ENCODE data around the gene ZNF408.
"Not testable (repeated sequence)": the region's sequence is repeated elsewhere in the genome, so short reads cannot be mapped to it uniquely, and the experiment has no call there.

Gene ZNF408

DNA sequence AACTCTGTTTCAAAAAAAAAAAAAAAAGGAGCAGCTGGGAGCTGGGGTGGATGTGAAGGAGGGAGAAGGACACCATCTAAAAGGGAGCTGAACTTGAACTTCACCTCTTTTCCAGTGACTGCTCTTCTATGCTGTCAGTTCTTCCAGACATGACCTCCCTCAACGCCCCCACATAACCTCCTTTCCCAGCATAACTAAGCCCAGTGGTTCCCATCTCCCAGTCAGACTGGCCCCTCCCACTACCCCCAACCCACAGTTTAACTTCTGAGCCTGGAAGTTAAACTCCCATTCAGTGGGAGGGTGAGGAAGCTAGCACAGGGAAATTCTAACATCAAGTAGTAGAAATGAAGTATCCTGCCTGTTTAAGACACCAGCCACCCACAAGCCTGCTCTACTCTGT, 2.2 kb upstream of the ZNF408 start:
- no peak for DNase-seq

DNA sequence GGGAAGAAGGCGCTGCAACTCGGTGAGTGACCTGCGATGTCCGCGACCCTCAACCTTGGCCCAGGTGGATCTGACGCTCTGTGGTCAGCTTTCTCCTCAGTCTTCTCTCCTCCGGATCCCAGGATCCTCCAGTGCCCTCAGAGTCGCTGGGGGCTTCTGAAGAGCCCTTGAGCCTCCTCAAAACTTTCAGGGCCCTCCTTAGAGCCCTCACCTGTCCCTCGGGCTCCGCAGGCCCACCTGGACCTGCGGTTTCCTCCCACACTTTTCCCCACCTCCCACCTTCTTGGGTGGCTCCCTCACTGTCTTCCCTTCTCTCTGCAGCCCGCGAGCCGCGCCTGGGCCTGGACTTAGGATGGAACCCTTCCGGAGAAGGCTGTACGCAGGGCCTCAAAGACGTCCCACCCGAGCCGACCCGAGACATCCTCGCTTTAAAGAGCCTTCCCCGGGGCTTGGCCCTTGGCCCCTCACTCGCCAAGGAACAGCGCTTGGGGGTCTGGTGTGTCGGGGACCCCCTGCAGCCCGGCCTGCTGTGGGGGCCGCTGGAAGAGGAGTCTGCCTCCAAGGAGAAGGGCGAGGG, 335 bp downstream of the ZNF408 start:
- no peak for DNase-seq

DNA sequence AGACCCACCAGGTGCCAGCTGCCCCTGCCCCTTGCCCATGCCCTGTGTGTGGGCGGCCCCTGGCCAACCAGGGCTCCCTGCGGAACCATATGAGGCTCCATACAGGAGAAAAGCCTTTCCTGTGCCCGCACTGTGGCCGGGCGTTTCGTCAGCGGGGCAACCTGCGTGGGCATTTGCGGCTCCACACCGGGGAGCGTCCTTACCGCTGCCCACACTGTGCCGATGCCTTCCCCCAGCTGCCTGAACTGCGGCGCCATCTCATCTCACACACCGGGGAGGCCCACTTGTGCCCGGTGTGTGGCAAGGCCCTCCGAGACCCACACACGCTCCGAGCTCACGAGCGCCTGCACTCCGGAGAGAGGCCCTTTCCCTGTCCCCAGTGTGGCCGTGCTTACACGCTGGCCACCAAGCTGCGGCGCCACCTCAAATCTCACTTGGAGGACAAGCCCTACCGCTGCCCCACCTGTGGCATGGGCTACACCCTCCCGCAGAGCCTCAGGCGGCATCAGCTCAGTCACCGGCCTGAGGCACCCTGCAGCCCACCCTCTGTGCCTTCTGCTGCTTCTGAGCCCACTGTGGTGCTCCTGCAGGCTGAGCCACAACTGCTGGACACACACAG, 4.3 kb downstream of the ZNF408 start:
- no peak for DNase-seq

DNA sequence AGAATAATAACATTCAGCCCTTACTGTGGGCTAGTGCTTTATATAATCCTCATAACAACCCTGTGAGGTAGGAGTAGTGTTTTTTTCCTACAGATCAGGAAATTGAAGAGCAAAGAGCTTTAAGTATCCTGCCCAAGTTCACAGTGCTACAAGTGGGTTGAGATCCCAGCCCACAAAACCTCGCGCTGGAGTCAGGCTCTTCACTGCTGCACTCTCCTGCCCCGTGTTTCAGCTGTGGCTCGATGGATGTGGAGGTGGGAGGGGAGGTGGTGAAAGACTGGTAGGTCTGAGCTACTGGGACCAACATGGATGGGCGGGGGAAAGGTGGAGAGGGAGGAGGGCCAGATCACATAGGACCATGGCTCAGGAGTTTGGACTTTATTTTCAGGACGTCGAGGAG, 6.1 kb downstream of the ZNF408 start:
- DNase-seq = no peak

DNA sequence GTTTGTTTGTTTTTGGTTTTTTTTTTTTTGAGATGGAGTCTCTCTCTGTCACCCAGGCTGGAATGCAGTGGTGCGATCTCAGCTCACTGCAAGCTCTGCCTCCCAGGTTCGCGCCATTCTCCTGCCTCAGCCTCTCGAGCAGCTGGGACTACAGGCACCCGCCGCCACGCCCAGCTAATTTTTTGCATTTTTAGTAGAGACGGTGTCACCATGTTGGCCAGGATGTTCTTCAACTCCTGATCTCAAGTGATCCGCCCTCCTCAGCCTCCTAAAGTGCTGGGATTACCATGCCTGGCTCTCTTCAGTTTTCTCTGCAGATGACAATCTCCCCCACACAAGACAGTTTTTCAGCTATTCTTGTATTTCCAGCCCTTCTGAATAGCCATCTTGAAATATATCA, 8.5 kb downstream of the ZNF408 start:
- not testable (repeated sequence) for DNase-seq

DNA sequence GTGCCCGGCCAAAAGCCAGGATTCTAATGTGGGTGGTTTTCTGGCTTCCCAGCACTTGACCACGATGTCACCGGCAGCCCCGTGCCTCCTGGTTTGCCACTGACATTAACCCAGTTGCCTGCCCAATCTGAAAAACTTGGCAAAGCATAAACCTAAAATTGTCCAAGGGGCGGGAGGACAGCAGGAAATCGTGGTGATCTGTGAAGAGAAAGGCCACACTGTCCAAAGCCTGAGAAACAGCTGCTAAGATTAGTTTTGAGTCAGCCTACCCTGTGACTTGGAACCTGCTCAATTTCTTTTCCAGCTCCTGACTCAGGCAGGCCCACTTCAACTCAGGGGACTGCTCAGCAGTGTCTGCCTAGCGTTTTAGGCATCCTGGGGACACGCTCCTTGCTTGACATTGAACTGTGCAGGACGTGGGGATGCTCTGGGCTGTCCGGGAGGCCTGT, 10.0 kb downstream of the ZNF408 start:
- DNase-seq = no peak

DNA sequence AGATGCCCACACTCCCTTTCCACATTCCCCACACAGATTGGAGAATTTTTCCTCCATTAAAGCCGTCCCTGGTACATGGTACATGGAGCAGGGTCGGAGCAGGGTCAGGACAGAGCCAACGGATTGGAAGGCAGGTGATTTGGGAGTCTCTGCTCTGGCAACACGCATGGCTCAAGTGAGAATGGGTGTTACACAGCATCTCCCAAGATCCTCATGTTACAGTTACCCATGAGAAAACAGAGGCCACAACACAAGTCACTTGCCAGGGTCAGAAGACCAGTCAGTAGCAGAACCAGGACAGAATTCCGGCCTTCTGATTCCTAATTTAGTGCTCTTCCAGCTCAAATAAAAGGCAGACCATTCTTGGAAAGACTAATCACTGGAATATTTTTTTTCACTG, 10.5 kb downstream of the ZNF408 start:
- DNase-seq = no peak

DNA sequence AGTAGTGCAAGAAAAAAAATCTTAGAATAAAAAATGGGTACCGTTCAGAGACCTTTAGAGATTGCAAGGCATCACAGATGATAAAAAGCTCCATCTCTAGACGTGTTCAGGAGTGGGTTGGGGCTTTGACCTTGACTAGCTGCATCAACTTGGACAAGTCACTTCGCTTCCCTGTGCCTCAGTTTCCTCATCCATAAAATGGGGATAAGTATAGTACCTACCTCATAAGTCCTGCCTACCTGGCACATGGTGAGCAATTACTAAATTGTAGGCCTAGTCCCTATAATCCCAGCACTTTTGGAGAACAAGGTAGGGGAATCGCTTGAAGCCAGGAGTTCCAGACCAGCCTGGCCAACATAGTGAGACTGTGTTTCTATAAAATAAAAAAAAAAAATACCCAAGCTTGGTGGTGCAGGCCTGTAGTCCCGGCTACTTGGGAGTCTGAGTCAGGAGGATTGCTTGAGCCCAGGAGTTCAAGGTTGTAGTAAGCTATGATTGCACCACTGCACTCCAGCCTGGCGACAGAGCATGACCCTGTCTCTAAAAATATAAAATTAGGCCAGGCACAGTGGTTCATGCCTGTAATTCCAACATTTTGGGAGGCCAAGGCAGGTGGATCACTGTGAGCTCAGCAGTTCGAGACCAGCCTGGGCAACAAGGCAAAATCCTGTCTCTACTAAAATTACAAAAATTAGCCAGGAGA, 12.2 kb downstream of the ZNF408 start:
- no peak for DNase-seq

DNA sequence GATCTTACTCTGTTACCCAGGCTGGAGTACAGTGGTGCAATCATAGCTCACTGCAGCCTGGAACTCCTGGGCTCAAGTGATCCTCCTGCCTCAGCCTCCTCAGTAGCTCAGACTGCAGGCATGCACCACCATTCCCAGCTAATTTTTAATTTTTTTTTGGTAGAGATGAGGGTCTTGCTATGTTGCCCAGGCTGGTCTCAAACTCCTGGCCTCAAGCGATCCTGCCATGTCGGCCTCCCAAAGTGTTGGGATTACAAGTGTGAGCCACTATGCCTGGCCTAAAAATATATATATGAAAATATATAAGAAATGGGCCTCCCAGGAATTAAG, 17.0 kb downstream of the ZNF408 start:
- DNase-seq = not testable (repeated sequence)

DNA sequence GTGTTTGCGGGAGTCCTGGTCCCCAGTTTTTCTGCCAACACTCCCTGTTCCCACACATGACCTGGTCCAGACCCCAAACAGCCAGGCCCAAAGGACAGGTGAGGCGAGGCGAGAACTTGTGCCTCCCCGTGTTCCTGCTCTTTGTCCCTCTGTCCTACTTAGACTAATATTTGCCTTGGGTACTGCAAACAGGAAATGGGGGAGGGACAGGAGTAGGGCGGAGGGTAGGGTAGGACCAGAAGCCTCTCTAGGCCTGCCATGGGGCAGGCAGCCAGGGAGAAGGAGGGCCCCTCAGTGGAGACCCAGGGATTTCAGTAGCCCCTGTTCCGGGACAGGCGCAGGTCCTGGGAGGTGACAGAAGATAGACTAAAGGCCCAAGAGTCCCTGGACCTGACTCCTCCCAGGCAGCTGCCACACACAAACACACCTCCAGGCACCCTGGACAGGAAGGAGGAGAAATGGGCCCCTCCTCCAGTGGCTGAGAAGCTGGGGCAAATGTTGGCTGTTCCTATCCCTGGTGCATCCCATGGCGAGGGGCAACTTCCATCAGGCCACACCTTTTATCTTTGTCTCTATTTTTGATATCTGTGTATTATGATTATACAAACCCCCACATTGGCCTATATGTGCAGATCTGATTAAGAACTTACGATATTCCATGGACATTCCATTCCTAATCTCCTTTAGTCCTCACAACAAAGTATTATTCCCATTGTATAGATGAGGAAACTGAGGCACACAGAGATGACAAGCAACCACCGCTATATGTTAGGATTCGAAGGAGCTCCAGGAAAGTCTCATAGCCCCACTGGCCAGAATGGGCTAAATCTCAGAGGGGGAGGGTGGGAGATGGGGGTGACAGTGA, 17.6 kb downstream of the ZNF408 start:
- no peak for DNase-seq

DNA sequence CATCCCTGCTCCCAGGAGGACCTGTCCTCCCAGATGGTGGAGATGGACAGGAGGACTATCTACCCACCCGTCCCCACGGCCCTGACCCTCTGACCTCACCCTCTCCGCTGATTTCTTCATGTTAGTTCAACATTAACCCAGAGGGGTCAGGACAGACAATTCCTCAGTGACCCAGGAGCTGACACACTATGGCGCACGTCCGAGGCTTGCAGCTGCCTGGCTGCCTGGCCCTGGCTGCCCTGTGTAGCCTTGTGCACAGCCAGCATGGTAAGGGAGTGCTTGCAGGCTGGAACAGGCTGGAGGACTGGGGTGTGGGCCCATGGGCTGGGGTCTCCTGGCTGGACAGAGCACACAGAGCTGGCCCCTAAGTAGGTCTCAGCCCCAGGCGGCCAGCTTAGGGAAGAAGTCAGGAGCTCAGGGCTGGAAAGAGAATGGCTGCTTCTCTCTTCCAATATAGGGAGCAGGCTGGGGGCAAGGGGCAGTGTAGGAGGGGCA, 18.3 kb downstream of the ZNF408 start, which contains the start of gene F2:
Gene F2, plus strand, starts transcription at position 166 of the 495 bp plus-strand sequence. Its CDS starts 23 bp downstream, at position 189.
- no peak for DNase-seq

DNA sequence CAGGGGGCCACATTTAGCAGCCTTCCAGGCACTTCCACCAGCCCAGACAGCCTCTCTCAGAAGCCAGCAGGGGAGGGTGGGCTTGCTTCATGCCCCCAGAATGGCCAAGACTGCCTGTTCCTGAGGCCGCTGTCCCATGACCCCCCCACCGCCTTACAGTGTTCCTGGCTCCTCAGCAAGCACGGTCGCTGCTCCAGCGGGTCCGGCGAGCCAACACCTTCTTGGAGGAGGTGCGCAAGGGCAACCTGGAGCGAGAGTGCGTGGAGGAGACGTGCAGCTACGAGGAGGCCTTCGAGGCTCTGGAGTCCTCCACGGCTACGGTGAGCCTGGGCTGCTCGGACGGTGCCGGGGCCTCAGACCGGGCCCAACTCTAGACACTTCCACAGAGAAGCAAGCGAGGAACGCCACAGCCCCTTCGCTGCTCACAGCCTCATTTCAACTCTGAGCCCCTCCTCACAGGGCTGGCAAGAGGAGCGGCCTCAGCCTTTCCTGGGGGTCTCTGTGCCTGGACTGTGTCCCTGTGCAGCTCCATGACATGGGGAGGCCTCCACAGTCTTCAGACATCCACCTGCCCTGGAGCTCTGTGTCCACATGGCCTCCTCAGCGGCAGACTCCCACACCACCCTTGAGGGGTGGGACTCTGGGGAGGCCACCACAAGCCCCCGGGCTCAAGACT, 18.9 kb downstream of the ZNF408 start:
- DNase-seq = no peak

DNA sequence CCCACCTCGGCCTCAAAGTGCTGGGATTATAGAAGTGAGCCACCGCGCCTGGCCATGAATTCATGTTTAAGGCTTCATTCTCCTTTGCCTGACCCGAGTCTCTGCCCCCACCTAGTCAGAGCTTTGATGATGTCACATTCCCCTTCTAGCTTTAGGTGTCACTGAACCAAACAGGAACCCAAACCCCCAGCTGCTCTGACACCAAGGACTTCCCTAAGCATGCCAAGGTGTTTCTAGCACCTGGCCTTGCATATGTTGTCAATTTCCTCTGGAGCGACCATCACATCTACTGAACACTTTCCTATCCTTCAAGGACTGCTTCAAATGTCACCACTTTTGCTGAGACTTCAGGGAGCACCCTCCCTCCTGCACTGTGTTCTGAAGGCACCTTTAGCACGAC, 20.5 kb downstream of the ZNF408 start:
- no peak for DNase-seq

DNA sequence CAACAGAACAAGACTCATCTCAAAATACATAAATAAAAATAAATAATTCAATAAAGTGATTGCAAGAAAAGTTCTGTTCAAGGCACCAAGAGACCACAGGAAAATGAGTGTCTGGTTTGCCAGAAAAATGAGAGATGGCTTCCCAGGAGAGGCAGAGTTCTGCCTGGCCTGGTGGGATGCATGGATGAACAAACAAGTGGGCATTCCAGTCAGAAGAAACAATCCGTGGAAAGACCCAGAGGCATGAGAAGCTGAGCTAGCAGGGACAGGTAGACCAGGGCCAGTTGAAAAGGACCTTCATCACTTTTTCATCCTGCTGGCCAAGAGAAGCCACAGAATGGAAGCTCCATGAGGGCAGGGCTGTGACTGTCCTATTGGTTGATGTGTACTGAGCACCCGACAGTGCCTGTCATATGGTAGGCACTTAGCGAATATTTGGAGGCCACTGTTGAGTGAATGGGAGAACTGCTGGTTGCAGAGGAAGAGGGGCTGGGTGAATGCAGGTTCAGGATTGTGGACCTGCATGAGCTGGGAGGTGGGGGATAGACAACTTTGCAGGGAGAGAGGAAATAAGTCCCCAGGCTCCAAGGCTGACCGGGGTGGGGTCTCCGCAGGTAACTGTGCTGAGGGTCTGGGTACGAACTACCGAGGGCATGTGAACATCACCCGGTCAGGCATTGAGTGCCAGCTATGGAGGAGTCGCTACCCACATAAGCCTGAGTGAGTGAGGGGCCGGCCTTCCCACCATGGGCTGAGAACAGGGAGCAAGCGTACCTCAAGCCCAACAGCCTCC, 21.9 kb downstream of the ZNF408 start:
- no peak for DNase-seq

DNA sequence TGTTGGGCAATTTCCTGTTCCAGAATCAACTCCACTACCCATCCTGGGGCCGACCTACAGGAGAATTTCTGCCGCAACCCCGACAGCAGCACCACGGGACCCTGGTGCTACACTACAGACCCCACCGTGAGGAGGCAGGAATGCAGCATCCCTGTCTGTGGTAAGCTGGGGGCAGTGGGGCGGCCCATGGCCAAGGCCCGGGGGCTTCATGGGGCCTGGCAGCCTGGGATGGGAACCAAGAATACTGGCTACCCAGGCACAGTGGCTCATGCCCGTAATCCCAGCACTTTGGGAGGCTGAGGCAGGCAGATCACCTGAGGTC, 22.5 kb downstream of the ZNF408 start:
- no peak for DNase-seq

DNA sequence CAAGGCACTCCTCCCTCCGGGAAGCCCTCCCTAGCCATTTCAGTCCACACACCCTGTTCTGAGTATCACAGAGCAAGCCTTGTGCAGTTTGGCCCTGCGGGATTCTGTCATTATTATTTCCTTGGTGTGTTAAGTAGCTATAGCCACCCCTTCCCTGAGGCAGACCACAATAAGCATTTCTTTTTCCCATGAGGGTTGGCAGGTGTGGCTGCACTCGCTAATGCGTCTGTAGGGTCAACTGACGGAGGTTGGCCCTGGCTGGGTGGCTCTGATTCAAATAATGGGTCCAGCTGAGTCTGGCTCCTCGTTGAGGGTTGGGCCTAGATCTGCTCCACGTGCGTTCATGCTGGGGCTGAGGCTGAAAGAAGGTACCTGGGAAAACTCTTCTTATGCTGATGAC, 23.3 kb downstream of the ZNF408 start:
- no peak for DNase-seq

DNA sequence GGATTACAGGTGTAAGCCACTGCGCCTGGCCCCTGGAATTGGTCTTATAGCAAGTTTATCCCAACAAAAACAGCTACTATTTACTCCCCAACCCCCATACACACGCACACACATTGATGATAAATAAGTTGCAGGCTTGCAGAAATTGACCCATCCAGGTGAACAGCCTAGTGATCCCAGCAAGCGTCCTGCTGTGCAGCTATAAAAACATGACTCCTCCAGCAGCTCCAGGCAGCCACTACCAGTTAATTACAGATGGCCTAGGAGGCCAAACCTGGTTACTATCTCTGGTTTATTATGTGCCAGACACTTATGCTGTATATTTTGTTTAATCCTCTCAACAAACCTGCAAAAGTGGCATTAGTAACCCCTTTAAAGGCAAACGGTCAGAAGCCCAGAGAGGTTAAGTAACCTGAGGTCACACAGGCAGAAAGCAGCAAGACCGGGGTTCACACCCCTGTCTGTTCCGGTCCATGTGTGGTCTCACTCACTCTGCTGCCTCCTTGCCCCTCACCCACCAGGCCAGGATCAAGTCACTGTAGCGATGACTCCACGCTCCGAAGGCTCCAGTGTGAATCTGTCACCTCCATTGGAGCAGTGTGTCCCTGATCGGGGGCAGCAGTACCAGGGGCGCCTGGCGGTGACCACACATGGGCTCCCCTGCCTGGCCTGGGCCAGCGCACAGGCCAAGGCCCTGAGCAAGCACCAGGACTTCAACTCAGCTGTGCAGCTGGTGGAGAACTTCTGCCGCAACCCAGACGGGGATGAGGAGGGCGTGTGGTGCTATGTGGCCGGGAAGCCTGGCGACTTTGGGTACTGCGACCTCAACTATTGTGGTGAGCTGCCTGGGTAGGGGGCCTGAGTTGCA, 24.7 kb downstream of the ZNF408 start:
- DNase-seq = no peak

DNA sequence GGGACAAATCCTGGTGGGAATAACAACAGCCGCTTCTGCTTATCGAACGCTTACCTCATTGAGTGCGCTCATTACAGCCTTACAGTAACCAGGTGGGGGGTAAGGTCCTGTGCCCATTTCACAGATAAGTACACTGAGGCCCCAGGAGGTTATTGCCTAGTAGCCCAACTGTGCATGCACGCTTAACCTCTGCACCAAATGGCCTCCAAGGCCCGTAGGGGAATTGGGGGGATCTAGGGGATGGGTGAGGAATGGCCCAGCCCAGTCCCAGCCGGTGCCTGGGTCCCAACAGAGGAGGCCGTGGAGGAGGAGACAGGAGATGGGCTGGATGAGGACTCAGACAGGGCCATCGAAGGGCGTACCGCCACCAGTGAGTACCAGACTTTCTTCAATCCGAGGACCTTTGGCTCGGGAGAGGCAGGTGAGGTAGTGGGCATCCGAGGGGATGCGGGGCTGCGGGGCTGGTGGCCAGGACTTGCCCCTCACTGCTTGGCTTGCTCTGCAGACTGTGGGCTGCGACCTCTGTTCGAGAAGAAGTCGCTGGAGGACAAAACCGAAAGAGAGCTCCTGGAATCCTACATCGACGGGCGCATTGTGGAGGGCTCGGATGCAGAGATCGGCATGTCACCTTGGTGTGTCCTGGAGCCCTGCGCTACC, 25.5 kb downstream of the ZNF408 start:
- no peak for DNase-seq

DNA sequence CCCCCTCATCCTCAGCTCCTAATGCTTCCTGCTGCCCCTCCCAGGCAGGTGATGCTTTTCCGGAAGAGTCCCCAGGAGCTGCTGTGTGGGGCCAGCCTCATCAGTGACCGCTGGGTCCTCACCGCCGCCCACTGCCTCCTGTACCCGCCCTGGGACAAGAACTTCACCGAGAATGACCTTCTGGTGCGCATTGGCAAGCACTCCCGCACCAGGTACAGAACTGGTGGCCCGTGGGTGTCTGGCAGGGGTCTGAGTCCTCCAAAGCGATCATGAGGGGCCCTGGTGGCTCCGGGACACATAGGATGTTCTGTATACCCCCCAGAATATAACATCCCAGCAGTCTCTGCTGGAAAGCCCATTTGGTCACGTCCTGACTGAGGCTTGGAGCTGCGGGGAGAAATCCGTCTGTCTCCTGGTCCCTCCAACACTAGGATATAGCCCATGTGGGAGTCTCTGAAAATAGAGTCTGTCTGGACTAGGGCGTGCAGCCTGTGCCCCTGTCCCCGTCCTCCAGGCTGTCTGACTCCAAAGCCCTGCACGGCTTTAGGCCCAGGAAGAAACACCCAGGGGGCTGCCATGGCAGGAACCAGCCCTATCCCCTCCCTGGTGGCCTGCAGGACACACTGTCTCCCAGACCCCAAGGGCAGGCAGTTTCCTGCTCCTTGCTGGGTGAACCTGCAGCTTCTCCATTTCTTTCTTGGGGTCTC, 27.3 kb downstream of the ZNF408 start:
- DNase-seq = no peak

DNA sequence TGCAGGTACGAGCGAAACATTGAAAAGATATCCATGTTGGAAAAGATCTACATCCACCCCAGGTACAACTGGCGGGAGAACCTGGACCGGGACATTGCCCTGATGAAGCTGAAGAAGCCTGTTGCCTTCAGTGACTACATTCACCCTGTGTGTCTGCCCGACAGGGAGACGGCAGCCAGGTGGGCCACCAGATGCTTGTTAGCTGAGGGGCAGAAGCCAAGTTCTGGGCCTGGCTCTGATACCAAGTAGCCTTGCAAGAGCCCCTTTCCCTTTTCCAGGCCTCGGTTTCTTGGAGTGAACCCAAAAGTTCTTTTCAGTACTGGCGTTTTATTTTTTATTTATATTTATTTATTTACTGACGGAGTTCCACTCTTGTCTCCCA, 27.8 kb downstream of the ZNF408 start:
- DNase-seq = no peak
